ENCODE measurements around the gene CDC14C.
"Not testable (repeated sequence)": the region's sequence is repeated elsewhere in the genome, so short reads cannot be mapped to it uniquely, and the experiment has no call there.

The CDC14C gene

DNA sequence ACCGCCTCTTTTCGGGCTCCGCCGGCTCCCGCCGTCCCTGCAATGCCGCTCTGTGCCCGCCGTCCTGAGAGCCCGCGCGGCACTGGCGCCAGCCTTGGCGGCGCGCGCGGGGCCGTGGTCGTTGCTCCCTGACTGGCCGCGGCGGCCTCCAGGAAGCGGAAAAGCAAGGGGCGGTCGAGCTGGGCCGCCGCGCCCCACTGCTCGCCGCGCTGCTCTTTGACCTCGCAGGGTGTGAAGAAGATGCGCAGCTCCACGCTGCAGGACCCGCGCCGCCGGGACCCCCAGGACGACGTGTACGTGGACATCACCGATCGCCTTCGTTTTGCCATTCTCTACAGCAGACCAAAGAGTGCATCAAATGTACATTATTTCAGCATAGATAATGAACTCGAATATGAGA is at the start of gene CDC14C:
CDC14C (plus strand) TSS at position 115 of the 400 bp plus-strand sequence; CDS start at position 241, 126 bp downstream.
- no peak for DNase-seq (ENCODE audit: low read depth in 2 of 2)

DNA sequence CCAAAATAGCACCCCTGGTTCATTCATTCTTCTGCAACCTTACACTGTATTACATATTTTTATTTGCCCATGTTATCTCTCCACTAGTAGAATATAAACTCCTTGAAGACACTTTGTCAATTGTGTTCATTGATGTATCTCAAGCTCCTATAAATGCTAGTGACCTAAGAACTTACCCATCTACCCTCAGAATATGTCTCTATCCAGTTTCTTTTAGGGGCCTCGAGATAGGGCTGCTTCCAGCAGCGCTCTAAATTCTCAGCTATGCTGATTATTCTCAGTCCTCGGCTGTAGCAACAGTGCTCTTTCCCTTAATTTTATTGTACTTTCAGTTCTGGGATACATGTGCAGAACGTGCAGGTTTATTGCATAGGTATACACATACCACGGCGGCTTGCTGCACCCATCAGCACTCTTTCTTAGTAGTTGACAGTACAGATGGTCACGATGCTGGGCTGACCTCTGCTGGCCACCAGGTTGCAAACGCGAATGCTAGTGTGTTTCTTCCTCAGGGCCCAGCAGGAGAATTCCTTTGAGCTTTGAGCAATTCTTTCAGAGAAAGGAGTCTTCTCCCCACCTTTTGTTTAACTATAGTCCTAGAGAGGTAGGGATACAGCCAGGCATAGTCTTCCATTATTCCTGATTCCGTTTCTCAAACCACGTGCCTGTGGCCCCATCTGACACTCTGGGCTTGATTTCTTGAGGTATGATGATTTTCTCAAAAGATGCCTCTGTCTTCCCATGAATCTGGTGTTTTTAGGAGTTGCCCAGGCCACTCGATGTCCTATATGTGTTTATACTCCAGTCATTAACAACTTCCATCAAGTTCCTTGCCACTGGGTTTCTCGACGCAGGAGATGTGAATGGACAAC is 49.1 kb upstream of the CDC14C start:
- DNase-seq (ENCODE audit: low read depth in 2 of 2) = no peak

- no peak for DNase-seq (ENCODE audit: low read depth in 2 of 2)
Measured at GRCh38 chr7:48876087-48876486, 48.3 kb upstream of the CDC14C start.

DNA sequence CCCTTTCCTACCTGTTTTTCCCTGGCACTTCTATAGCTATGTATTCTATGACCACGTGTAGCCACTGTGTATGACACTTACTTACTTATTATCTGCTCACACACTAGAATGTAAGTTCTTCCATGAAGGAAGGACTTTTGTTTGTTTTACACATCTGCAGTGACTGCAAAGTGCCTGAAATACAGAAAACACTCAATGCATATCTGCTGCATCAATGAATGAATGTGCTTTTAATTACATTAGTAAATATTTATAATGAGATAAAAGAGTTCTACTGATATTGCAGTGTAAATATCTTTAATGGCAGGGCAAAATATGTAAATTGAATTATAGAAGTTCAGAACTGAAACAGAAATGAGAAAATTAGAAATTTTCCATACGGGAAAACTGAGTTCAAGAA is 43.5 kb upstream of the CDC14C start:
- DNase-seq (ENCODE audit: low read depth in 2 of 2) = no peak

- DNase-seq (ENCODE audit: low read depth in 2 of 2) = no peak
Measured at GRCh38 chr7:48887500-48887899, 36.8 kb upstream of the CDC14C start.

GRCh38 chr7:48894574-48894973 is 29.8 kb upstream of the CDC14C start:
- no peak for DNase-seq (ENCODE audit: low read depth in 2 of 2)

GRCh38 chr7:48899932-48900331 is 24.4 kb upstream of the CDC14C start:
- DNase-seq (ENCODE audit: low read depth in 2 of 2) = no peak

DNA sequence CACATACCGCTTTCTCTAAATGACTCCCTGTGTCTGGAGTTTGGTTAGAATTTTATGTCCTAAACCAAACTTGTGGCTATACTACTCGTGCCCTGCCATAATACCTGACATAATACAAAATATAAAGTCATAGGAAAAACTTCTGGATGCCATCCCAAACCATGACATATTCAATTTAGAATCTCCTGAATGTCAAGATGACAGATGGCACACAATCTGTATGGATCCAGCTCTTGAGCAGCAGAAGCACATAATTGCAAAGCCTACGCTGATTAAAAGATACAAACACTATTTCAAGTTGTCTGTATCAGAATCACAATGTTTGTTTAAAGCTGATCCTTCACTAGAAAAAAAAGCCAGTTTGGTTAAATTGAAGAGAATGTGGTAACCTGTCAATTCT is 22.4 kb upstream of the CDC14C start:
- DNase-seq (ENCODE audit: low read depth in 2 of 2) = no peak

DNA sequence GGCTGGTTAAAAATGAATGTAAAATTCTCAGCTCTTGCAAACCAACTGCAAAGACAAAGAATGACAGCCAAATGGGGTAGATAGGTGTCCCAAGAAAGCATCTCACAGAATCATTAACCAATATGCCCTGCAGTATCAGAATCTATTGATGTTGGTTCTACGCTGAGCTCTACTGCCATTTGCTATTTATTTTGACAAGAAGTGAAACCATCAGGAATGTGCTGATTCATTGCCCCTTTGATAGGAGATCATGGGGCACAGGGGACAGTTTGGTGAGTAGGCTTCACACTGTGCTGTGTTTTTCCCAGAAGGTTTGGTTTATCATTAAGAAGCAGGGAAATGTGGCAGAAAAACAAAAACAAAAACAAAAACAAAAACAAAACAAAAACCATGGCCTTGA is 19.4 kb upstream of the CDC14C start:
- DNase-seq (ENCODE audit: low read depth in 2 of 2) = no peak

- DNase-seq (ENCODE audit: low read depth in 2 of 2) = not testable (repeated sequence)
Measured at GRCh38 chr7:48905686-48906085, 18.7 kb upstream of the CDC14C start.

DNA sequence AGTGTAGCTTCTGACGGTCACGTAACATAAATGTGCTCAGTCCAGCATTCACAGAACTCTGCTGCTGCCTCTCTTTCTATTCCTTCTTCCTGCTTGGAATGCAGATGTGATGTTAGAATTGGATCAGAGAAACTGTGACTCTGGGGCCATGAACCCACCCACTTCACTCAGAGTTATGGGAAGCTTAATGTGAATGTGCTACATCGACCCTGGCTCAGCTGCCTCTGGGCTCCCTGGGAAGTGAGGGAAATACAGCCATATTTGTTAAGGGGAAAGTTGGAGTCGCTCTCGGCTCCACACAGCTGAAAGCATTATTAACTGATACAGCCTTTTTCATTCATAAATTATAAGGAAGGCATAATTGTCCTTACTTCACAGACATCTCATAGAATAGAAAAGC is 14.5 kb upstream of the CDC14C start:
- DNase-seq (ENCODE audit: low read depth in 2 of 2) = not testable (repeated sequence)

- no peak for DNase-seq (ENCODE audit: low read depth in 2 of 2)
Measured at GRCh38 chr7:48931481-48931880, 7.1 kb downstream of the CDC14C start.

DNA sequence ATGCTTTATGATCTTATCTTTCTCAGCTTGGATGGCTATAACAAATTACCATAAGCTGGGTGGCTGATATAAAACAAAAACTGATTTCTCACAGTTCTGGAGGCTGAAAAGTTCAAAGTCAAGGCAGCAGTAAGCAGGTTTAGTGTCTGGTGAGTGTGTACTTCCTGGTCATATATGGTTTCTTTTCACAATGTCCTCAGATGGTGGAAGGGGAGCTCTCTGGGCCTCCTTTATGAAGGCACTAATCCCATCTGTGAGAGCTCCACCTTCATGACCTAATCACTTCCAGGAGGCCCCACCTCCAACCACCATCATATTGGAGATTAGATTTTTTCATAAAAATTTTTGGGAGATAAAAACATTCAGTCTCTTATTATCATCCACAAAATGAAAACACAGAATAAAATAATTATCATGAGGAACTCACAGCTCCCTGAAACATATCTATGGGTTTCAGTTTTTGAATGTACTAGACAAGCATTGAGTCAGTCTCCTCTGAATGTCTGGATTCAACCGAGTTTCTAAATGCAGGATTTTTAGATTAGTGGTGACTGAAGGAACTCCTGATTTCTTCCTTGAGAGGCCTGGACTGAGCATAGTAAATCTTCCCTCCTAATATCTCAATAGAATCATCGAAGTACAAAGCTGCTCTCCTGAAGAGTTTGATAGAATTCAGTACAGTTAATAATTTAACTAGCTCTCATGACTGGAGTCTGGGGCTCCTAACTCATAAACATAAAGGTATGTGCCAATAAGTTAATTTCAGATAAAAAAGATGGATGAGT is 8.0 kb downstream of the CDC14C start:
- no peak for DNase-seq (ENCODE audit: low read depth in 2 of 2)

DNA sequence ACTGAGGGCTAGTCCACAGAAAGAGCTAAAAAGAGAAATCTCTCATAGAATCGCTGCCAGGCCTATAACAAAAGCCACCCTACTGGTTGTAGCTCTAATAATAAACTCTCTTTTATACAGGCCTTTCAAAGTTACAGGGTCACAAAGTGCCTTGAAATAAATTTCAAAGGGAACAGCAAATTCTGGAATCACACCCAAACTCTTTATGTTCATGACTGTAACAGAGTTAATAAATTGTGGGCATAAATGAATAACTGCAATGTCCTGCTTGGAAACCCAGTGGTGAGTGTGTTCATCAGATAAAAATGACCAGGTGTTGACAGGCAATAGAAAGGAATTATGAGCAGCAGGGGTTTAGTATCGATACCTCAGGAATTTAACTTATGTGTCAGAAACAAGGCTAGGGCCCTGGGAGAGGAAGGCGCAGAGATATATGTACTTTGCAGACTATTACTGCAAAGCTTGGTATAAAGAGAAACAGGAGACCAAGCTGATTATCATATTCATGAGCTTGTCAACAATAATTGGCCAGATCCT is 9.3 kb downstream of the CDC14C start:
- DNase-seq (ENCODE audit: low read depth in 2 of 2) = no peak

GRCh38 chr7:48938539-48939295 is 14.4 kb downstream of the CDC14C start:
- no peak for DNase-seq (ENCODE audit: low read depth in 2 of 2)

GRCh38 chr7:48943279-48943990 is 19.1 kb downstream of the CDC14C start:
- no peak for DNase-seq (ENCODE audit: low read depth in 2 of 2)

GRCh38 chr7:48955916-48956315 is 31.6 kb downstream of the CDC14C start:
- DNase-seq (ENCODE audit: low read depth in 2 of 2) = no peak

DNA sequence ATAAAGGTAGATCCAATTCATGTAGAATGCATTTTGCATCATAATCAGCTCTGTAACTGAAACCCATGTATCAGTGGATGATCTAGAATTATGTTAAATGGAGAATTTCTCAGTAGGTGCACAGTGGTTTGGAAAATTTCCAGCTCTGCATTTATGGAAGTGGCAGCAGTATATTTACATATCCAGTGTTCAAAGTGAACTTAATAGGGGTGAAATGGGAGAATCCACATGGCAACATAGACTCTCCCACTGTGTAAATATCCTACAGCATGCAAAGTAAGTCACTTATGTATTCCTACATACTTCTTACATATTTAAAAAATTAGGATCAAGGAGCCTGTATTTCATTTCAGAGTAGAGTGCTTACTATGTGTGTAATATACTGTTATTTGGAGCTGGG is 35.3 kb downstream of the CDC14C start:
- no peak for DNase-seq (ENCODE audit: low read depth in 2 of 2)

DNA sequence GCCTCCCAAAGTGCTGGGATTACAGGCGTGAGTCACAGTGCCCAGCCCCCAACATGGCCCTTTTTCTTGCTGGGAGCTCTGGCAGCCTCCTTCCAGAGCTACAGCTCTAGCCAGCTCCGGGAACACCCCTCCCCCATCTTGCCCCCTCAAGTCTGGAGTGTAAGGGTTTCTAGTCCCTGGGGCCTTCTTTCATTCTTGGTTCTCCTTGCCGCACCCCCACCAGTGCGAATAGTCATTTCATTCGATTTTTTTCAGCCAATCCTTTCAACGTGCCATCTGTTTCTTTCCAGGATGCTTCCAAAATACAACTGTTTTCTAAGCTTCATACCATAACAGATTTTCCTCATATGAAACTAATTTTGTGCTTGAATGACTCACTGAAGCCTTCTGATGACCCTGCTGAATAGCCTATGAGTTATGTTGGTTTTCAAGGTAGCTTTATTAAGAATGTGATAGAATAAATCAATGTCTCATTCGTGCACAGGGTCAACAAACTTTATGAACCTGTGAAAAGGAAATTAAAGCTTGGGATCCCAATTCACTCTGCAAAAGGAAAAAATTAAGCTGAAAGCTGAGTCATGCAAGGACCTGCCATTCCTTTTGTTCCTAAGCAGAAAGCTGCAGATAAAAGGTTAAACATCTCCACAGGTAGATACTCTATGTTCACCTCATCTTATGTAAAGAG is 38.6 kb downstream of the CDC14C start:
- no peak for DNase-seq (ENCODE audit: low read depth in 2 of 2)

- no peak for DNase-seq (ENCODE audit: low read depth in 2 of 2)
Measured at GRCh38 chr7:48964074-48964473, 39.7 kb downstream of the CDC14C start.

- no peak for DNase-seq (ENCODE audit: low read depth in 2 of 2)
Measured at GRCh38 chr7:48971173-48971572, 46.8 kb downstream of the CDC14C start.

All from stimulated activated CD4-positive, alpha-beta T cell treated with anti-CD3 and anti-CD28 coated beads, Interleukin-4, amount 100 ng/mL, for 48 hours (primary cell).